A673 (cell line): Measurements from ENCODE around the gene NKAPD1. TPM values are rescaled to one million over a fixed set of nuclear protein-coding genes. Genes with fewer than 3 reads are reported as not detected.

ENCODE experiments used
- BruUV-seq: library from RNA; stranded (reverse); fragments of 400-500 nt; replicated peaks from 2 replicates; lab custom pipeline; 2021; lab: Mats Ljungman, UMichigan
- CTCF ChIA-PET: fragments of 300-600 bp; sonication (Branson Sonifier 250); formaldehyde crosslinking; loops from one replicate; lab custom pipeline; 2022; ENCODE audit warnings: antibody characterized with exemption; lab: Charles Lee
- POLR2A ChIA-PET: fragments of 300-600 bp; sonication (Branson Sonifier 250); formaldehyde crosslinking; loops from one replicate; lab custom pipeline; 2022; ENCODE audit warnings: antibody characterized with exemption; ENCODE audit not compliant: low non-redundant PET; lab: Charles Lee
- DNase-seq: peaks from one replicate; pipeline ENCODE4 v3.0.0-alpha.2; 2015; ENCODE audit warnings: low spot score
- H3K27ac ChIP-seq: fragments of 200-600 bp; sonication (generic); 2 replicates; pipeline ENCODE4 v1.5.1; 2016; ENCODE audit warnings: mixed run types, low read depth, mild to moderate bottlenecking, mixed read lengths, antibody characterized with exemption, low read length; ENCODE audit not compliant: poor library complexity, severe bottlenecking
- H3K27me3 ChIP-seq: fragments of 200-600 bp; sonication (generic); replicated peaks from 2 replicates; pipeline ENCODE4 v1.6.1; 2017; ENCODE audit warnings: mixed run types, low read depth, mild to moderate bottlenecking, mixed read lengths, antibody characterized with exemption, low read length; ENCODE audit not compliant: insufficient read depth, poor library complexity
- H3K36me3 ChIP-seq: fragments of 200-600 bp; sonication (generic); 2 replicates; pipeline ENCODE4 v1.6.1; 2016; ENCODE audit warnings: mixed run types, mild to moderate bottlenecking, mixed read lengths, antibody characterized with exemption, low read length; ENCODE audit not compliant: insufficient read depth, poor library complexity, severe bottlenecking
- H3K4me1 ChIP-seq: fragments of 200-600 bp; sonication (generic); 2 replicates; pipeline ENCODE4 v1.6.1; 2017; ENCODE audit warnings: mixed run types, mild to moderate bottlenecking, mixed read lengths, antibody characterized with exemption, low read length; ENCODE audit not compliant: insufficient read depth, poor library complexity, severe bottlenecking
- H3K4me3 ChIP-seq: fragments of 200-600 bp; sonication (generic); 2 replicates; pipeline ENCODE4 v1.5.1; 2016; ENCODE audit warnings: low read depth, mixed run types, mild to moderate bottlenecking, mixed read lengths, low read length; ENCODE audit not compliant: poor library complexity, severe bottlenecking
- H3K9me3 ChIP-seq: fragments of 200-600 bp; sonication (generic); 2 replicates; pipeline ENCODE4 v1.6.1; 2016; ENCODE audit warnings: mixed run types, low read depth, mild to moderate bottlenecking, mixed read lengths, antibody characterized with exemption, low read length; ENCODE audit not compliant: poor library complexity, severe bottlenecking
- CTCF ChIP-seq: fragments of 300-800, 200-600 bp; sonication (generic); conservative IDR thresholded peaks from 2 replicates; pipeline ENCODE4 v1.5.1; 2017; ENCODE audit warnings: low read depth, mild to moderate bottlenecking, antibody characterized with exemption, low read length, moderate library complexity, mixed read lengths
- EZH2 ChIP-seq: fragments of 200-600 bp; sonication (generic); IDR thresholded peaks from 2 replicates; pipeline ENCODE4 v1.6.1; 2017; ENCODE audit warnings: borderline replicate concordance, low read depth, mild to moderate bottlenecking, mixed read lengths, antibody characterized with exemption, low read length; ENCODE audit not compliant: poor library complexity, severe bottlenecking
- intact Hi-C: fragments of 100-400 bp; cut with micrococcal nuclease; formaldehyde crosslinking; loops from one replicate; pipeline ENCODE4 v1.10.0; 2022; ENCODE audit not compliant: unreplicated experiment
- total RNA-seq: library from RNA; stranded (reverse); gene quantifications from 2 replicates; pipeline ENCODE4 v1.2.3, GENCODE V29; 2021

The NKAPD1 gene
- total RNA-seq, 1 experiment from 2014 or later = 30.4 TPM

GRCh38 chr11:112121981-112122615, 48.0 kb downstream of the NKAPD1 start:
- DNase-seq = no peak
- CTCF ChIA-PET = interaction anchor here (1.2 kb wide), 1 partner anchor 53 kb away, joined by 5 read pairs; the partner anchor contains the start of gene BCO2
- Histone ChIP-seq H3K36me3 (no peaks in the 10 kb centered on the region), H3K27me3 (no peaks in the 10 kb centered on the region), H3K9me3 (no peaks in the 10 kb centered on the region), H3K4me1 (peaks cover 50% of the 10 kb centered on the region), H3K27ac (no peak overlapping the region), H3K4me3 (no peak overlapping the region)
- POLR2A ChIA-PET = no interaction called here
- no TSS peak for BruUV-seq
- TF ChIP-seq EZH2 = no peak
- no peak for TF ChIP-seq CTCF
- intact Hi-C loops = no loop called here

GRCh38 chr11:112123129-112123528, 49.0 kb downstream of the NKAPD1 start:
- TF ChIP-seq CTCF (no peak), EZH2 (no peak)
- H3K4me1 ChIP-seq = peaks cover 54% of the 10 kb centered on the region
- intact Hi-C loops = no loop called here
- H3K4me3 ChIP-seq = no peak overlapping the region
- H3K27me3 ChIP-seq = no peaks in the 10 kb centered on the region
- DNase-seq = peak; percentile 32
- H3K27ac ChIP-seq = peak overlapping the region; percentile 44
- ChIA-PET POLR2A (no interaction called here), CTCF (no interaction called here)
- no TSS peak for BruUV-seq
- no peaks in the 10 kb centered on the region for H3K9me3 ChIP-seq
- H3K36me3 ChIP-seq = no peaks in the 10 kb centered on the region

GRCh38 chr11:112127056-112127455, 53.0 kb downstream of the NKAPD1 start:
- Histone ChIP-seq H3K4me3 (no peak overlapping the region), H3K4me1 (peaks cover 39% of the 10 kb centered on the region), H3K36me3 (no peaks in the 10 kb centered on the region), H3K27me3 (no peaks in the 10 kb centered on the region), H3K9me3 (no peaks in the 10 kb centered on the region), H3K27ac (no peak overlapping the region)
- no peak for DNase-seq
- POLR2A ChIA-PET = no interaction called here
- intact Hi-C loops = no loop called here
- BruUV-seq = no TSS peak
- TF ChIP-seq EZH2 = no peak
- TF ChIP-seq CTCF = no peak
- CTCF ChIA-PET = no interaction called here
